ENCODE data around the gene IGSF3. TPM values are rescaled to one million over a fixed set of nuclear protein-coding genes. Genes with fewer than 3 reads are reported as not detected.

Gene IGSF3
- polyA plus RNA-seq, 1 donor (not counting 4 experiments of a cell fraction or from before 2014, with no cell fraction given) = 47.4 TPM

GRCh38 chr1:116690849-116691406, 23.4 kb upstream of the IGSF3 start:
- Histone ChIP-seq H3K4me2 (ENCODE audit: control insufficient read depth, extremely low read depth, insufficient read depth, low read depth, low read length) (no peak overlapping the region), H3K4me1 (ENCODE audit: control insufficient read depth, extremely low read depth, insufficient read depth, low read length) (peaks cover 39% of the 10 kb centered on the region), H3K27me3 (ENCODE audit: control insufficient read depth, extremely low read depth, insufficient read depth, low read length) (no peaks in the 10 kb centered on the region), H3K9me1 (ENCODE audit: control insufficient read depth, extremely low read depth, insufficient read depth, low read length) (no peaks in the 10 kb centered on the region), H3K27ac (ENCODE audit: control insufficient read depth, insufficient read depth, low read length) (no peak overlapping the region), H3K4me3 (ENCODE audit: control insufficient read depth in 2 of 3, extremely low read depth in 1 of 3, insufficient read depth in 2 of 3, low read depth in 1 of 3, low read length in 3 of 3) (no peak overlapping the region), H3K79me2 (ENCODE audit: control insufficient read depth, insufficient read depth, low read length) (no peaks in the 10 kb centered on the region), H2AFZ (ENCODE audit: control insufficient read depth, low read length) (no peak overlapping the region), H4K20me1 (ENCODE audit: control insufficient read depth, extremely low read depth, insufficient read depth, low read length) (no peaks in the 10 kb centered on the region), H3K36me3 (ENCODE audit: control insufficient read depth in 2 of 2, extremely low read depth in 1 of 2, insufficient read depth in 2 of 2, low read length in 2 of 2) (no peaks in the 10 kb centered on the region), H3K9ac (ENCODE audit: control insufficient read depth, extremely low read depth, insufficient read depth, low read length) (no peak overlapping the region), H3K9me3 (ENCODE audit: control insufficient read depth, low read depth, low read length) (no peaks in the 10 kb centered on the region)
- TF ChIP-seq, protein P1, sequence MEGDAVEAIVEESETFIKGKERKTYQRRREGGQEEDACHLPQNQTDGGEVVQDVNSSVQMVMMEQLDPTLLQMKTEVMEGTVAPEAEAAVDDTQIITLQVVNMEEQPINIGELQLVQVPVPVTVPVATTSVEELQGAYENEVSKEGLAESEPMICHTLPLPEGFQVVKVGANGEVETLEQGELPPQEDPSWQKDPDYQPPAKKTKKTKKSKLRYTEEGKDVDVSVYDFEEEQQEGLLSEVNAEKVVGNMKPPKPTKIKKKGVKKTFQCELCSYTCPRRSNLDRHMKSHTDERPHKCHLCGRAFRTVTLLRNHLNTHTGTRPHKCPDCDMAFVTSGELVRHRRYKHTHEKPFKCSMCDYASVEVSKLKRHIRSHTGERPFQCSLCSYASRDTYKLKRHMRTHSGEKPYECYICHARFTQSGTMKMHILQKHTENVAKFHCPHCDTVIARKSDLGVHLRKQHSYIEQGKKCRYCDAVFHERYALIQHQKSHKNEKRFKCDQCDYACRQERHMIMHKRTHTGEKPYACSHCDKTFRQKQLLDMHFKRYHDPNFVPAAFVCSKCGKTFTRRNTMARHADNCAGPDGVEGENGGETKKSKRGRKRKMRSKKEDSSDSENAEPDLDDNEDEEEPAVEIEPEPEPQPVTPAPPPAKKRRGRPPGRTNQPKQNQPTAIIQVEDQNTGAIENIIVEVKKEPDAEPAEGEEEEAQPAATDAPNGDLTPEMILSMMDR (optimal IDR thresholded peaks at IDR 0.05 in 1 of 3, IDR thresholded peaks at IDR 0.05 in 1 of 3, conservative IDR thresholded peaks at IDR 0.05 in 1 of 3; ENCODE audit: extremely low read depth in 1 of 3, insufficient read depth in 2 of 3, low read length in 3 of 3) = no peak
- no peak for TF ChIP-seq EZH2 (IDR thresholded peaks at IDR 0.05; ENCODE audit: low read length)
- DNase-seq (ENCODE audit: low read depth, low spot score) (no peak), FAIRE-seq (no peak)
- dilution Hi-C loops (cut with MboI; ENCODE audit: extremely low pct_ligation_motif_present, low sequenced_read_pairs) = no loop called here

GRCh38 chr1:116690396-116690848, 22.9 kb upstream of the IGSF3 start:
- Histone ChIP-seq H3K79me2 (ENCODE audit: control insufficient read depth, insufficient read depth, low read length) (no peaks in the 10 kb centered on the region), H4K20me1 (ENCODE audit: control insufficient read depth, extremely low read depth, insufficient read depth, low read length) (no peaks in the 10 kb centered on the region), H3K9ac (ENCODE audit: control insufficient read depth, extremely low read depth, insufficient read depth, low read length) (no peak overlapping the region), H3K9me1 (ENCODE audit: control insufficient read depth, extremely low read depth, insufficient read depth, low read length) (no peaks in the 10 kb centered on the region), H3K4me2 (ENCODE audit: control insufficient read depth, extremely low read depth, insufficient read depth, low read depth, low read length) (no peak overlapping the region), H3K27ac (ENCODE audit: control insufficient read depth, insufficient read depth, low read length) (no peak overlapping the region), H3K4me3 (ENCODE audit: control insufficient read depth in 2 of 3, extremely low read depth in 1 of 3, insufficient read depth in 2 of 3, low read depth in 1 of 3, low read length in 3 of 3) (no peak overlapping the region), H3K4me1 (ENCODE audit: control insufficient read depth, extremely low read depth, insufficient read depth, low read length) (peaks cover 35% of the 10 kb centered on the region), H3K36me3 (ENCODE audit: control insufficient read depth in 2 of 2, extremely low read depth in 1 of 2, insufficient read depth in 2 of 2, low read length in 2 of 2) (no peaks in the 10 kb centered on the region), H3K27me3 (ENCODE audit: control insufficient read depth, extremely low read depth, insufficient read depth, low read length) (no peaks in the 10 kb centered on the region), H3K9me3 (ENCODE audit: control insufficient read depth, low read depth, low read length) (no peaks in the 10 kb centered on the region), H2AFZ (ENCODE audit: control insufficient read depth, low read length) (no peak overlapping the region)
- dilution Hi-C loops (cut with MboI; ENCODE audit: extremely low pct_ligation_motif_present, low sequenced_read_pairs) = no loop called here
- DNase-seq (ENCODE audit: low read depth, low spot score) (no peak), FAIRE-seq (no peak)
- no peak for TF ChIP-seq EZH2 (IDR thresholded peaks at IDR 0.05; ENCODE audit: low read length)
- TF ChIP-seq, protein P1 (optimal IDR thresholded peaks at IDR 0.05 in 1 of 3, IDR thresholded peaks at IDR 0.05 in 1 of 3, conservative IDR thresholded peaks at IDR 0.05 in 1 of 3; ENCODE audit: extremely low read depth in 1 of 3, insufficient read depth in 2 of 3, low read length in 3 of 3) = no peak

All from keratinocyte (primary cell).